GM21515 (cell line): ENCODE measurements around the gene C16orf92.
A peak's percentile ranks its signal among the peaks of the same experiment; 100 is the strongest.
"Not testable (repeated sequence)": the region's sequence is repeated elsewhere in the genome, so short reads cannot be mapped to it uniquely, and the experiment has no call there.

Source experiments
- ATAC-seq: cut with Tn5 transposase; IDR thresholded peaks from one replicate; pipeline ENCODE4 v1.9.1; 2021; ENCODE audit not compliant: unreplicated experiment

C16orf92 gene

GRCh38 chr16:30025156-30025555 lies 2.2 kb downstream of the C16orf92 start:
- ATAC-seq, result no peak

GRCh38 chr16:30025574-30025973 lies 2.6 kb downstream of the C16orf92 start:
- no peak for ATAC-seq

GRCh38 chr16:30026449-30026848 lies 3.5 kb downstream of the C16orf92 start:
- no peak for ATAC-seq

- ATAC-seq, result no peak
These were observed 4.8 kb downstream of the C16orf92 start for GRCh38 chr16:30027588-30028437.

- ATAC-seq, result no peak
These were observed 5.6 kb downstream of the C16orf92 start for GRCh38 chr16:30028438-30029076.

- ATAC-seq, result no peak
These were observed 7.2 kb downstream of the C16orf92 start for GRCh38 chr16:30030011-30030685.

GRCh38 chr16:30030841-30031413 lies 7.9 kb downstream of the C16orf92 start, which contains the start of gene TLCD3B:
Gene TLCD3B, minus strand, starts transcription at chr16:30031271. Its CDS starts 744 bp downstream, at chr16:30030527.
- ATAC-seq, result no peak

- ATAC-seq, result no peak
These were observed 8.5 kb downstream of the C16orf92 start for GRCh38 chr16:30031477-30031918.

- no peak for ATAC-seq
These were observed 9.3 kb downstream of the C16orf92 start for GRCh38 chr16:30032083-30032819.

- ATAC-seq, result no peak
These were observed 10.3 kb downstream of the C16orf92 start for GRCh38 chr16:30033270-30033669.

GRCh38 chr16:30040221-30040620 lies 17.2 kb downstream of the C16orf92 start:
- ATAC-seq, result no peak

- ATAC-seq, result not testable (repeated sequence)
These were observed 17.7 kb downstream of the C16orf92 start for GRCh38 chr16:30040690-30041089.

GRCh38 chr16:30041841-30042240 lies 18.8 kb downstream of the C16orf92 start:
- no peak for ATAC-seq

- no peak for ATAC-seq
These were observed 23.2 kb downstream of the C16orf92 start for GRCh38 chr16:30046178-30046577.

GRCh38 chr16:30046588-30046987 lies 23.6 kb downstream of the C16orf92 start:
- ATAC-seq, result no peak

- no peak for ATAC-seq
These were observed 26.9 kb downstream of the C16orf92 start for GRCh38 chr16:30049871-30050270.

GRCh38 chr16:30051518-30051917 lies 28.5 kb downstream of the C16orf92 start:
- ATAC-seq, result no peak

GRCh38 chr16:30052671-30053372 lies 29.8 kb downstream of the C16orf92 start:
- peak; percentile 52 for ATAC-seq

- ATAC-seq, result no peak
These were observed 30.5 kb downstream of the C16orf92 start for GRCh38 chr16:30053376-30054015.
